Fibroblast of the conjunctiva (primary cell): ENCODE measurements around the gene FOXP1.
A peak's percentile ranks its signal among the peaks of the same experiment; 100 is the strongest.

Experiments
- DNase-seq: peaks from one replicate; pipeline ENCODE4 v3.0.0-alpha.2; 2010; ENCODE audit warnings: low read depth

FOXP1 gene

DNA sequence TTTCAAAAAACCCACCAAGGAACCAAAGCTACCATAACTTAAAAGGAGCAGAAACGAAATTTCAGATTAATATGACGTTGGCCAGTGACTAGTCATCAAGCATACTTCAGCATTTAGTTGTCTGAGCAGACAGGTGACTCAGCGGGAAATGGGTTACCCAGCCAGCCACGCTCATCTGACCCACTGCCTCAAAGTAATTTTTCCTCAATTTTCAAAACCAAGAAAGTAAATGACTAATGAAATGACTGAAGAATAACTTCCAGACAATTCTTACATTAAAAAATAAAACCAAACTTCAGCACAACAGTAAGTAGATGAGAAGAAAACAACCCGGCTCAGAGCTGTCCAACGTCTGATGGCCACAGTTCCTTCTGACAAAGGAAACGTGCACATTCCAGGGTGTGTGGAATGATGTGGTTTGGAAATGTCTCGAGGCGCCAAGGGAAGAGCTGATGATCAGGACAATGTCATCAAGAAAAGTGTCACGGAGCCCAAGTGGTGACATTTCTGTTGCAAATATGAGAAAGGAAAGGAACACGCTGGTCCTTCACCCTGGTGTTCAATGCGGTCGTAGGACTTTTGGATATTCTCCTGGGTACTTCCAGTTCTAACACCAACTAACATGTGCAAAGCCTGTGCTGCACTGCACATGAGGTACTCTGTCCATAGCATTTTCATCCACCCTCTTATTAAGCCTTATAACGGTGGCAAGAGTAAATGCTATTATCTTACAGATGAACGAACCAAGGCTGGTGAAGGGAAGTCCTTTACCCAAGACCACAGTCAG, 79.1 kb downstream of the FOXP1 start:
- peak; percentile 17 for DNase-seq

DNA sequence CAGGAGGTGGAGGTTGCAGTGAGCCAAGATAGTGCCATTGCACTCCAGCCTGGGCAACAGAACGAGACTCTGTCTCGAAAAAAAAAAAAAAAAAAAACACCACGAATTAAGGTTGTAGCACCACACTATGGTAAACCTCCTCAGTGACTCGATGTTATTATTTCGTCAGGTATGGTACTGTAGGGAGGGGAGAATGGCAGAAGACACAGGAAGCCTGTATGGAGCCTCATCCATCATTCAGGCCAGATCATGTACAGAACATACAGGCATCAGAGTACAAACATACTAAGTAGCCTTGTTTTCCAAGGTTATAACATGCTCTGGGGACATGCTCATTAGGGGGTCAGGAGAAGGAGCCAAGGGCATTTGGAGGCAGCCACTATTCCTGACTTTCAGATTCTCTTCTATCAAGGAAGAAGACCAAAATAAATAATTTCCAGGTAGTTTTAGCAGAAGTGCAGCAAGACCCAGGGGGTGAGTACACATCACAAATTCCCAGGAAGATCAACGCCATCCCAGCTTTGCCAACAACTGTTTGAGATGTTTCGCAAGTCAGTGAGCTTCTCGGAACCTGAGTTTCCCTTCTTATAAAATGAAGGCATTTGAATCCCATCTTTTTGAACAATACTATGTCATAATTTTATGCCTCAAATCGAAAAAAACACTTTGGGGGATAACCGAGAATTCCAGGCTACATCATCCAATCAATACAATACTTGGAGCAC, 79.8 kb downstream of the FOXP1 start:
- DNase-seq = peak; percentile 23

DNA sequence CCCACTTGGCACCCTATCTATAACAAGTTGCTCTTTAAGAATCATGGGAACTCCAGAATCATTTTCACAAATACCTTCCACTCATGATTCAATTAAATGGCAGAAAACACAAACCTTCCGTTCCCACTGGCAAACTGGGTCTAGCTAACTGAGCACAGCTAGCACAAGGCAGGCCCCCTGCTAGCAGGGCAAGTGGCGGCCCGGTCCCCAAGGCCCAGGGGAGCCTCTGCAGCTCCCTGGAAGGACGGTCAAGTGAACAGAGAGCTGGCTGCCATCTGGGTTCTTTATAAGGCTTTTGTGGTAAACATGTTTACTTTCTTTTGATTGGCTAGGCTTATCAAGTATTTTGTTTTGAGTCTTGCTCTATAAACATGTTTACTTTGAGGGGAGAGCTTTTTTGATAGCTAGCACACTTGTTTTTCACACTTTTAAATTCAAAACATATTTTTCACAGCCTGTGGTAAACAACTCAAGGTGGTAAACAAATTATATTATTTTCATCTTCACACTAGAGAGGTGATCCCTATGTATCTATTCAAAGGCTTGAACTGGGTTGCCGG, 81.4 kb downstream of the FOXP1 start:
- DNase-seq = no peak

DNA sequence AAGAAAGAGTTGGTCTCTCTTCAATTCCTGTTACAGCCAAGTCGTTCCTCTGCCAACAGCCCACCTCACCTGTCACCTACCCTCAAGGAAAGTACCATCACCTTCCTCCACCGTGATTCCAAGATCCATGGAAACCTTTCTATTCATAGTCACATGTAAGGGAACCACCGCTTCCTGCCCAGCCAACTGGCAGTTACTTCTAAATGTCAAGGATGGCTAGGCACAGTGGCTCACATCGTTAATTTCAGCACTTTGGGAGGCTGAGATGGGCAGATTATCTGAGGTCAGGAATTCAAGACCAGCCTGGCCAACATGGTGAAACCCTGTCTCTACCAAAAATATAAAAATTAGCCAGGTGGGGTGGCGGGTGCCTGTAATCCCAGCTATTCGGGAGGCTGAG, 82.8 kb downstream of the FOXP1 start:
- no peak for DNase-seq

DNA sequence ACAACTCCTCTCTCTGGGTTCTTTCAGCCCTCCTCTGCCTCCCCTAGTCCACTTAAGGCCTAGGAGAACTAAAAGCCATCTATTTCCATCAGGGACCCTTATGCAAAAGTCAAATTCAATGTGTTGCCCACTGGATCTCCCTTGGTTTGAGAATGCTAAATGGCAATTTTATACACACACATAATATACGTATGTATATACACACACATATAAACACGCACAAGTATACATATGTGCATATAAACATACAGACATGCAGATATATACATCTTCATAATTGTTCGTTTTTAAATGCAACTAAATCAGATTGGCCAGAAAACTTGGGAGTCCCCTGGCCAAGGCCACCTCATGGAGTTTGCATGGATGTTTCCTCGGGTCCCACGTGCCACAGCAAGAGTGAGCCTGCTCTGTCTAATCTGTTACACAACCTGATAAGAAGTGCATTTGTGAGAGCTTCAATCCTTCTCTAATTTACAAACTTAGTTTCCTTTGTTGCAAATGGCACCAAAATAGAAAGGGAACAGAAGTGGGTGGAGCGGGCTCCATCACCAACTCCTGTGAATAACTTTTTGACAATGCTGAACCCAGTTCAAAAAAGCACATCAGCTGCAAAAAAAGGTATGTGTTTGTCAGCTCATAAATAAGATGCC, 84.2 kb downstream of the FOXP1 start:
- DNase-seq = no peak

DNA sequence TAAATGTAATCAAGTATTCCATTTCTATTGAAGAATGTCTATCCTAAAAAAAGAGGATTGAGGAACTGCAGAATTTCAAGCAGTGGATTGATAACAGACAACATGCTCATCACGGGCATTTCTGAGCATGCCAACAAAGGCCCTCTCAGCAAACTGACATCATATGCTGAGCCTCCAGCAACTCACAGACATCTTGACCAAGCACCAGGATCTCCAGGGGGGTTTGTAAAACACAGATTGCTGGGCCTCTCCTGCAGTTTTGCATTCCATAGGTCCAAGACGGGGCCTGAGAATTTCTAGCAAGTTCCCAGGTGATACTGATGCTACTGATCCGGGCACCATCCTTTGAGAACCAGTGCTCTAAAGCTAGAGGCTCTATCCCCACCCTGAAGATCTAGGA, 85.0 kb downstream of the FOXP1 start:
- DNase-seq = no peak

DNA sequence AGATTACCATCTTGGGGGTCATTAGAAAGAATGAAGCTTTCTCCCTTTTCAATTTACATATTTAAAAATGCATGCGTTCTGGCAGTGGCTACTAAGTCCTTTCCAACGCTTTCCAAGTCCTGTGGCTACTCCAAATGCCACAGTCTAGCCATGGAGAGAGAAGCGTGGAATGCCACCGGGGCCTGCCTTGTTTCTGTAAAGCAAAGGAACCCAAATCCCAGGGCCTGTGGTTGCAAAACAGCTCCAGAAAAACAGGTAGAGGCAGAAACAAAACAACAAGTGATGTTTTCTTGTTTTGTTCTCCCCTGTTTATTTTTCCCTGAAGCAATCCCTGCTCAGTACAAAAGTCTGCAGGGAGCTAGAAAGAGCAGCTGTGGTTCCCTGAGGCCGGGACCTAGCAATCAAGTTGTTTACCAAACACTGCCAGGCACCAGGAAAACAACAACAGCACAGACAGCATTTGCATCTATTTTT, 85.5 kb downstream of the FOXP1 start:
- DNase-seq = no peak

DNA sequence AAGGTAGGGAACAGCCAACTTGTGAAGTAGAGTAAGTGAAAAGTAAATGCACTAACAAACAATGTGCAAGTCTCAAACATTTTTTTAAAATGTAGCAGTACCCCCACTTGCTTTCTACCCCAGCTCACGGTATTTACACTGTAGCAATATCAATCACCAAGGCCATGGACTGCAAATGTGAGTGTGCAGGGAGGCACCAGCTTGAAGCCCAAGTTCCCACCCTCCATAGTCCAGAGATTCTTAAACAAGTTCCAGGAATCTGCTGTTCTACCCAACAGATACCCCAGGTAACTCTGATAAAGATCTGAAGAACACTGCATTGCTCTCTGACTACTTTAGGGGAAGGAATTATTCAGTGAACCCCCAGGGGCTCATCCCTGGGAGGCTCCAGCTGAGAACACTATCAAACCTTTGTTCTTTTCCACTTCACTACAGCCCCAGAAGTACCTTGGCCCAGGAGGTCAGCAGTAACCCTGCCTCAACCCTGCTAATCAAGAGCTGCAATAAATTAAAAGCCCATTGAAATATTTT, 86.1 kb downstream of the FOXP1 start:
- no peak for DNase-seq

DNA sequence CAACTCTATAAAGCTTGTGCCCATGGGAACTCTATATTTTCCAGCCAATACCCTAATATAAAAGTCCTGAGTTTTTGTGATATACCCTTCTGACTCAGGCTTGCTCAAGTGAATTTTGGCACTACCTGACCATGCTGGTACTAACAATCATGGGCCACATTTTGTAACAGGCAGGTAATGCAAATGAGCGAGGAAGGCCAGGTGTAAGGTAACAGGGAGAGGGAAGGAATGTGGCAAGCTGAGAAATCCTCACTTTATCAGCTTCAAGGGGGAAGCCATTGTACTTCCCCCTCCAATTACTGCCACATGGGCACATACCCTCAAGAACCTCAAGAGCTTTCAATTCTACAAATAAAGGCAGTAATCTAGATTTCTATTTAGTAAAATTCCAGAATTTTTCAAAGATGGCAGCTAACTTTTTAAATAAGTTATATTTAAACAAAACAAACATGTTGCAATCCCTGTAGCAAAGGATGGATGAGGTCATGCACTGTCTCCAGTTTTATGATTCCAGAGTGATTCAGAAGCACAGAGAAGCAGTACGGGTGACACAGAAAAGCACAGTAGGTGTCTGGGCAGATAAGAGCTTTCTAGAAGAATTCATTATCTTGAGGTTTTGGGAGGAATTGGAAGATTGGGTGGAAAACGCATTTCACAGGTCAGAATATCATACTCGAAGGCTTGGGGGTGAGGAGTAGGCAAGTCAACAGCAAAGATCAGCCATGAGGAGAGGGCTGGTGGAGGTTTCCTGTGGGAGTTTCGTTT, 87.6 kb downstream of the FOXP1 start:
- peak; percentile 52 for DNase-seq

DNA sequence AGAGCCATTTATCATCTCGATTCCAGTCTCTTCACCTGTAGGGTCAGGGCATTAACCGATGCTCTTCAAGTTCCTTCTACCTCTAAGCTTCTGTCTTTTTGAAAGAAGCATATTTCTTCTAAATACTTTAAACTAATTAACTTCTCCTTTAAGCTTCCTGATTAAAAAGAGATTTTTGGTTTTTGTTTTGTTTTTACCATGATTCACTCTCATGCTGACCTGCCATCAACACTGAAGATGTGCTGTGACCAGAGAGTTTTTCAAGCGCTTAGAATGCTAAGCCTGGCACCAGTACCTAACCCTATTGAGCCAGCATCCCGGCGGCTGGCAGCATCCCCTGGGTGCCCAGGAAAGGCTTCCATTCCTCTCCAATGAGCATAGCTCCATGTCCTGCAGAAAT, 89.3 kb downstream of the FOXP1 start:
- DNase-seq = no peak

DNA sequence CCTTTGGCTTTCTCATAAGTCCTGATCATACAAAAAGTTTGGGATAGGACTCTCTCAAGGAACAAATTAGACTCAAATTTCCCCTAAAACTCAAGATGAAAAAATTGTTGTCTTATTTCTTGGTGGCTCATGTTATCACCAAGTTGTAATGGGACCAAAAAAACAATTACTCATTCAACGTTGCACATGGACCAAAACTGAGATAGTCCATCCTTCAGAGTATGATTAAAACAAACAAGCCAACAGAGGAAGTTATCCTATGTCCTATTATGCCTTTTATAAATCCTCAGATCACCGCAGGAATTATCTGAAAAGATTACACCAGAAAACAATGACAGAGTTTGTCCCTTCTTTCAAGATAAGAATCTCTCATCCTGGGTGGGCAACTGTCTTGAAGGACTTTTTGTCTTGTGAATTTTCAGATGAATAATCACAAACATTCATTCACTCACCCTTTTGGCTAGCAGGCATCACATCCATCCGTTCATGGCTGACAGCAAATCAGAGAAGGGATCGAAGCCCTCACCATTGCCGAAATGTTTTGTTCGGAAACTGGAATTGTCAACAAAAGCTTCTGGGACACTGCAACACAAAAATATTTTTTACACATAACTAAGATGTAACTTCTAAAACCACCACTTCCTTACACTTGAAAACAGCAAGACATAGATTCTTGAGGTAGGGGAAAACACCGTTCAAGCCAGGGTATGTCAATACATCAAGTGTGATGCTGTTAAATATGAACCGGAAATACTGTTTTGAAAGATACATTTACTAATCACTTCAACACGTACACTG, 90.4 kb downstream of the FOXP1 start:
- DNase-seq = no peak

DNA sequence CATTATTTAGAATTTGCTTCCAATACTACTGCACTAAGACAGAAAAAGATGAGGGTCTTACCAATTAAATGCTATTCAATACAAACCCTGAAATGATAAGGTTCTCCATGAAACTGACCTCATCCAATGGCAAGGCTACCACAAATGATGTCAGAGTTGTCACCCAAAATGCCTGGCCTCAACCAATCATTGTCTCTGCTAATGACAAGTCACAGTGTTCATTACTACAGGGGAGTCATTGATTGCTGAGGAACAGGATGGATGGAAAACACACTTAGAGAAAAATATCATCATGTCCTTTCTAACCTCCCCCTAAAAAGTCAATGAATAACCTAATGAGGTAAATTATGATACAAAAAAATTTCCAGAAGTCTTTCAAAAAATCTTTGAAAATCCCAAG, 91.0 kb downstream of the FOXP1 start:
- no peak for DNase-seq

DNA sequence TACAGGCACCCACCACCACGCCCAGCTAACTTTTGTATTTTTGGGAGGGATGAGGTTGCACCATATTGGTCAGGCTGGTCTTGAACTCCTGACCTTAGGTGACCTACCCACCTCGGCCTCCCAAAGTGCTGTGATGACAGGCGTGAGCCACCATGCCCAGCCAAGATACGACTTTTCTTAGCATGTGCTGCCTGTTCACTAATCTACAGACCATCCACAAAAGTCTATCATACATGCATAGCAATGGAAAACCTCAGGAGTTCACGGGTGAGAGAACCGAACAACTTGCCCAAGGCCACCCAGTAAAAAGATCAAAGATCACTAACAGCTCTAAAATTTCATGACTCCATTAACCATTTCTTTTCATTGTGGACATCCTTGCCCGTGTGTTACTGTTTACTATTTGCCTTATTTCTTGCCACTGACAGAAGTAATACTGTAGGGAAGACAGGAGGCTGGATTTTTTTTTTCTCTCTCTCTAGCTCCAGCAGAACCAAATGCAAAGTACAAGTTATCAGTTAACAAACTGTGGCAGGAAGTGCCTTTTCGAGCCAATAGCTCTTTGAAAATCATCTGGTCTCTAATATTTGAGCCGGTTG, 92.3 kb downstream of the FOXP1 start:
- no peak for DNase-seq

DNA sequence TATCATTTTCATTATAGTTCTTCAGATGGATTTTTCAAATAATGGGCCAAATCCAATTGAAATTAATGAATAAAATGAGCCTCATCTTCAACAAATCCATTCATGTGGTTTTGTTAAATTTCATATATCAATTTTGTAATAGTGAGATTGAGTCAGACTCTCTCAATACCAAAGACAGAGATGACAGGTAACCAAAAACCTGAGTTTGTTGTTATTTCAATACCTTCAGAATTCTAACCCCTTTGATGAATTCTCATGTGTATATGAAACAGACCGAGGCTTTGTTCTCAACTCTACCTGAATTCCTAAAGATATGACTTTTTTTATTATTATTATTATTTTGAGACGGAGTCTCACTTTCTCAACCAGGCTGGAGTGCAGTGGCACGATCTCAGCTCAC, 92.8 kb downstream of the FOXP1 start:
- DNase-seq = no peak

DNA sequence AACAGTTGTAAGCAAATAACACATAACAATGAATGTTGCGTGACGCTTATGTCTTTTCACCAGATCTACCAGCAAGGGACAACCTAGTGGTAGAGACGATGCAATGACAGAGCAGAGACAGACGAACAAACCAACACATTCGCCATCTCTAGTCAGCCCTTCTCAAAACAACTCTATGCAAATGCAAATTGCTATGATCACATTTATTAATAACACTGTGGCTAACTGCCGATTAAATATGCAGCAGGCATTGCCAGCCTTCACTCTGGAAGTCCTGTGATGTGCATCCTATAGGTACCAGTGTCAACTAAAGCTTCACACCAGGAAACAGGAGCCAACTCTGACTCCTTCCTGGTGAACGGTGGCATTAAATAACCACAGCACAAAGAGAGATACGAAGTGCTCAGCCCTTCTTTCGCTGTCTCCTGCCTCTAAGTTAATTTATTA, 94.2 kb downstream of the FOXP1 start:
- no peak for DNase-seq

DNA sequence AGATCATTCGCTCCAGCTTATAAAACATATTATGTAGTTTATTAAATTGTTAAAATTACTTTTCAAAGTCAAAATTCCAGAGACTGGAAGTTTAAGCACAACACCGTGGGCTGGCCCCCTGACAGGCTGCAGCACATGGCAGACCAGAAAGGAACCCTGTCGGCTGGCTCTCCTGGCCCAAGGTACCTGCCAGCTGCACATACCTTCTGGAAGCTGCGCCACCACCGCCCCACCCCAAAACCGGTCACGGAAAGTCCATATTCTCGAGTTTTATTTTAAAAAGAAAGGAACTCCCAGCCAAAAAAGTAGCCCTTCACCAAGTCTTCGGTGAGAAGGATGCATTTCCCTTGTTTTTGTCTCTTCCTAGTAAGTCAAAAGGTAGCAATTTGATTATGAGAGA, 94.6 kb downstream of the FOXP1 start:
- DNase-seq = no peak

DNA sequence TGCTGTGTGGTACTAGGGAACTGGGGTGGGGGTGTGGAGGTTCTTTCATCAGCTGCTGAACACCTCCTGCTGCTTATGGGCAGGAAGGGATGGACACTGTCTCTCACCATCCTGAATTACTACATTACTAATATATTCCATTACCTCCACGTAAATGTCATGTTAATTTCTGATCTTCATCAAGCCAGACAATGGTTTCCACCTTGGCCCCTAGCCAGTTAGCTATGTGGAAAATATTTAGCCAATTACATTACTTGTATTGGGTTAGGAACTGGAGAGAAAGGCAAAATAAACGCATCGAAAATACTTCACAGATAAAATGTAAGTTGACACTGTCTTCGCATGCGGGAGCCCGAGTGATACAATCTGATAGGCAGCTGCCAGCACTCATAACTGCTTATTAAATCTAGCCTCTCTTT, 95.1 kb downstream of the FOXP1 start:
- DNase-seq = no peak

DNA sequence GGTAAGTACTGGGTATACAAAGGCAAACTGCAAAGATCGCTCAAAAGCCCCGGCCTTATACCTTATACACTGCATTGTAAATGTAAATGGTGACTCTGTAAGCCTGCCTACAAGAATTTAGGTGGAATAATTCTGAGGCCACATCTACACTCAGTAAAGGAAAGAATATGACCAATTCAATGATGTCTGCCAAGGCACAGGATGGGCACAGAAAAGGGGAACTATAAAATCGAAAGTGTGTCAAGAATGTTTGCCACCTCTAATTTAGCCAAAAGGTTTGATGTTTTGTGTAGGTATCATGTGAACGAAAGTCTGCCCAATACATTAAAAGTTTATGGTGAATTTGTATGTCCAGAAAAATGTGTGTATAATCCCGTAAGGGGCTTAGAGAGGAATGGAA, 96.1 kb downstream of the FOXP1 start:
- DNase-seq = no peak

DNA sequence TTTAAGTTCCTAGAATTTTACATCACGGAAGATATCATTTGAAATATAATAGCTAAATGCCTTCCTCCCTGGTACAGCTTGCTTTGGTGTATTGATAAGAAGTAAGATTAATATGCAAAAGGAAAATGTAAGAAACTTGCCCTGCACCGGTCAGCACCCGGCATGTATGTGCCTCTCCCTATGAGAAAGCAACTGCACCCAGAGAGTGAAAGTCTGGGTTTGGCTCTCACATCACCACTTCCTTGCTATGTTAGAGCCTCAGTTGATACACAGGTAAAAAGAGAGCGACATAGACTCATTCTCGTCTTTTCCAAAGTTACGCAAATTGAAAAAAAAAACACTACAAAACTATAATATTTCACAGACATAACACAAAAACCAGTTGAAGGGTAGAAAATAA, 96.7 kb downstream of the FOXP1 start:
- DNase-seq = no peak

DNA sequence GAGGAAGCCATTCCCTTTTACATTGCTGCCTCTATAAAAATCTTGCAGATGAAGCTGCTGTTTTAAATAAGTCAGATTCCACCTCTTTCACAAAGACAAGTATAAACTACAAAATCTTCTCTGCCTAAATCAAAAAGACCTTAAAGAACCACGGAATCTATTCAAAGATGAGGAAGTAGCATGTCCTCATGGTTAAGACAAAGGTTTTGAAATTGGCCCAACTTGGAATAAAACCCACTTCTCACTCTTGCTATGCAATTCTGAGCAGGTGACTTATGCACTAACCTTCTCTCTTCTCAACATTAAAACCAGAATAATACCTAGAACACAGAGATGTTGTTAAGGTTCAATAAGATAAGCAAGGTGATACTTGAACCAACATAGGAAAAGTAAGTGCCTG, 97.6 kb downstream of the FOXP1 start:
- DNase-seq = no peak
